Motor neuron (in vitro differentiated cells): ENCODE results near the gene RSAD2. TPM values are rescaled to one million over a fixed set of nuclear protein-coding genes. Genes with fewer than 3 reads are reported as not detected.
A peak's percentile ranks its signal among the peaks of the same experiment; 100 is the strongest.

Experiments
- ATAC-seq, 8 experiments: fragments of 200-7000 bp; cut with Tn5 transposase; replicated peaks in 6 of 8; 2 replicates each; pipeline ENCODE4 v1.8.0; 2021; ENCODE audit warnings: mild to moderate bottlenecking in 8 of 8, moderate library complexity in 8 of 8
- H3K27ac ChIP-seq, 2 donors: fragments of 250-450 bp; sonication (Bioruptor Pico); 2 replicates each; pipeline ENCODE4 v1.9.0; 2021; ENCODE audit warnings: antibody characterized with exemption in 2 of 2, mild to moderate bottlenecking in 2 of 2, moderate library complexity in 1 of 2
- H3K4me1 ChIP-seq, 2 donors: fragments of 250-450 bp; sonication (Bioruptor Pico); replicated peaks in 1 of 2; 2 replicates each; pipeline ENCODE4 v1.6.1; 2021; ENCODE audit warnings: antibody characterized with exemption in 2 of 2, mild to moderate bottlenecking in 2 of 2, moderate library complexity in 1 of 2
- H3K4me3 ChIP-seq, 5 donors: fragments of 250-450 bp; sonication (Bioruptor Pico); 2 replicates each; pipeline ENCODE4 v1.9.0; 2021; ENCODE audit warnings: antibody characterized with exemption in 5 of 5, mild to moderate bottlenecking in 5 of 5, moderate library complexity in 4 of 5
- whole genome bisulfite sequencing, 10 experiments: fragments of 450-650 bp; shearing (Covaris generic); methylation state at CpG; one replicate each; pipeline ENCODE4 v1.0.0; 2022; 5-methylcytosine and 5-hydroxymethylcytosine counted together
- in situ Hi-C, 9 experiments: fragments of 400-800 bp; cut with MboI; loops; one replicate each; pipeline ENCODE4 v1.15.0; 2021; ENCODE audit warnings: low sequenced_read_pairs in 9 of 9, low pct_unique_long_range_greater_than_20kb in 2 of 9; ENCODE audit not compliant: unreplicated experiment in 9 of 9
- total RNA-seq, 8 experiments: library from RNA; unstranded; fragments of 300-600 nt; gene quantifications; 2 replicates each; pipeline versions ENCODE4 v1.2.3 to v1.2.4, GENCODE V29; 2022

The RSAD2 gene, protein sequence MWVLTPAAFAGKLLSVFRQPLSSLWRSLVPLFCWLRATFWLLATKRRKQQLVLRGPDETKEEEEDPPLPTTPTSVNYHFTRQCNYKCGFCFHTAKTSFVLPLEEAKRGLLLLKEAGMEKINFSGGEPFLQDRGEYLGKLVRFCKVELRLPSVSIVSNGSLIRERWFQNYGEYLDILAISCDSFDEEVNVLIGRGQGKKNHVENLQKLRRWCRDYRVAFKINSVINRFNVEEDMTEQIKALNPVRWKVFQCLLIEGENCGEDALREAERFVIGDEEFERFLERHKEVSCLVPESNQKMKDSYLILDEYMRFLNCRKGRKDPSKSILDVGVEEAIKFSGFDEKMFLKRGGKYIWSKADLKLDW
- total RNA-seq: 10 to 100 TPM in 1 of 8 experiments, 1 to 10 TPM in 4, under 1 TPM in 3; 0.27 to 10.2 (median 1.1) TPM

DNA sequence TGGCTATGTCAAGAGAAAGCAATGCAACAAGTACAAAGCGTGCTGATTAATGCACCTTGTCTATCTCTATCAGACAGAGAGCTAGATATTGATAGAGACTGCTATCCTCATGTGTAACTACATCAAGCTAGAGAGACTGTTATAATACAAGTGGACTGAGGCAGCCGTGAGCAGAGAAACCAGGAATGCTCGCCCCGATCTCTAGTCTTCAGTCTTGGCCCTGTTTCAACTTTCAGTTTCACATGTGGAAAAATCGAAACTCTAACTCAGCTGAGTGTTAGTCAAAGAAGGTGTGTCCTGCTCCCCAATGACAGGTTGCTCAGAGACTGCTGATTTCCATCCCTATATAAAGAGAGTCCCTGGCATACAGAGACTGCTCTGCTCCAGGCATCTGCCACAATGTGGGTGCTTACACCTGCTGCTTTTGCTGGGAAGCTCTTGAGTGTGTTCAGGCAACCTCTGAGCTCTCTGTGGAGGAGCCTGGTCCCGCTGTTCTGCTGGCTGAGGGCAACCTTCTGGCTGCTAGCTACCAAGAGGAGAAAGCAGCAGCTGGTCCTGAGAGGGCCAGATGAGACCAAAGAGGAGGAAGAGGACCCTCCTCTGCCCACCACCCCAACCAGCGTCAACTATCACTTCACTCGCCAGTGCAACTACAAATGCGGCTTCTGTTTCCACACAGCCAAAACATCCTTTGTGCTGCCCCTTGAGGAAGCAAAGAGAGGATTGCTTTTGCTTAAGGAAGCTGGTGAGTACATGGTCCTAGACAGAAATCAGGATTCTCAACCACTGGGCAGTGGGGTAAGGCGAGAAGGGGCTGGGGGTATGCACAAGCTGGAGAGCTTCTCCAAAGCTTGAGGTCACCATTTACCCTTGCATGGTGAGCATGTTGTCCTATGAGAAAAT lies at the start of gene RSAD2:
RSAD2 (plus strand) TSS at position 376 of the 903 bp plus-strand sequence; CDS start at position 400, 24 bp downstream.
- H3K4me1 ChIP-seq: no peaks in the 10 kb centered on the region
- 5 to 100% (median 87%) methylated on average over 1 to 7 of the region's 10 CpGs; no CpG with 5 or more reads in 1 of the 10 experiments for WGBS, 10 experiments
- in situ Hi-C loops: no loop called here
- no peak within 1 kb of the TSS for H3K4me3 ChIP-seq
- H3K27ac ChIP-seq: no peak within 1 kb of the TSS
- peak in 3 of 8 experiments; percentile 88 to 90 (median 90) for ATAC-seq

DNA sequence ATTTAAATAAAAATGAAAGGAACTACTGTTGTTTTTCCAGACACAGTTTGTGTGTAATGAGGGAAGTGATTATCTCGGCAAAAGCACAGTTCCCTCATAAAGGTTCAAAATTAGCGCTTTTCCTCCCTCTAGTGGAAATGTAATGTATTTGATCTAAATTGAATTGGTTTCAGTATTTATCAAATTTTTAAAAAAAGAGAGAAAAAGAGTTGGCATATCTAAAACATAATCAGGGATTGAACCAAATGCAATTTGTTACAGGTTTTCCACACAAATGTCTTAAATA lies 49.3 kb upstream of the RSAD2 start:
- H3K27ac ChIP-seq: no peak overlapping the region

DNA sequence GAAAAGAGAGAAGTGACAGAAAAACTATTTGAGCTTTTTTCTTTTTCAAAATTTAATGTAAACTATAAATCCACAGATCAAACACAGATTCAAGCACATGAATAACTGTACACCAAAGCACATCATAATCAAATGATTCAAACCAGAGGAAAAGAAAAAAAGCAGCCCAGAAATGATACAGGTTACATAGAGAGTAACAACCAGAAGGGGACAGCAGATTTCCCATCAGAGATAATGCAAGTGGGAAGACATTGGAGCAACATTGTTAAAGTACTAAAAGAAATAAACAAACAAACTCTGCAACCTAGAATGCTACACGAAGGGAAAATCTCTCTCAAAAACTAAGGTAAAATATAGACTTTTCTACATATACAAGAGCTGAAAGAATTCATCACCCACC lies 46.3 kb upstream of the RSAD2 start:
- Histone ChIP-seq H3K27ac (no peak overlapping the region), H3K4me3 (no peak overlapping the region), H3K4me1 (peaks cover 8 to 13% of the 10 kb centered on the region in 2 donors)
- no peak for ATAC-seq
- 0 to 80% (median 55%) methylated on average over 1 of the region's 1 CpG for whole genome bisulfite sequencing, 10 experiments
- in situ Hi-C loops: no loop called here

More for the DNA sequence above, 49.3 kb upstream of the RSAD2 start:
- Histone ChIP-seq H3K4me3 (no peak overlapping the region), H3K4me1 (peaks cover 8 to 16% of the 10 kb centered on the region in 2 donors)
- in situ Hi-C loops: no loop called here
- 0 to 32% (median 8%) methylated on average over 2 of the region's 2 CpGs; no CpG with 5 or more reads in 1 of the 10 experiments for WGBS, 10 experiments
- peak in 7 of 8 experiments; percentile 42 to 65 (median 54) for ATAC-seq

DNA sequence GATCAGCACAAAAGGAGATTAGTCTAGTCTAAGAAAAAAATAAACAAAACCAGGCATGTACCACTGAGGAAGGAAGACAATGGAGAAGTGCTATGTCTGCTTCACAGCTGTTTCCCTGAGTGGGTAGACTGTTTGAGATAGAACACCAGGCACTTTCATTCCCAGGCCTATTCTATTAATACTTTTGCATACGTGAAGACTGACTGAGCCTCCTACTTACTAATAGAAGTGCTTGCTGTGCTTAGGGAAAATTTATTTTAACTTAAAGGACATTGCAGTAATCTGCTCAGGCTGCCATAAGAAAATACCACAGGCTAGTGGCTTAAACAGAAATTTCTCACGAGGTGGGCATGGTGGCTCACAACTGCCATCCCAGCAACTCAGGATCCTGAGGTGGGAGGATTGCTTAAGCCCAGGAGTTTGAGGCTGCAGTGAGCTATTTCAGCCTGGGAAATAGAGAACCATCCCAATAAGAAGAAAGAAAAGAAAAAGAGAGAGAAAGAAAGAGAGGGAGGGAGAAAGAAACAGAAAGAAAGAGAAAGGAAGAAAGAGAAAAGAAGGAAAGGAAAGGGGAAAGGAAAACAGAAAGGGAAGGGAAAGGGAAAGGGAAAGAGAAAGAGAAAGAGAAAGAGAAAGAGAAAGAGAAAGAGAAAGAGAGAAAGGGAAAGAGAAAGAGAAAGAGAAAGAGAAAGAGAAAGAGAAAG lies 44.8 kb upstream of the RSAD2 start:
- 6 to 100% (median 71%) methylated on average over 1 to 2 of the region's 2 CpGs; no CpG with 5 or more reads in 1 of the 10 experiments for WGBS, 10 experiments
- ATAC-seq: no peak
- Histone ChIP-seq H3K27ac (no peak overlapping the region), H3K4me3 (no peak overlapping the region), H3K4me1 (peaks cover 4% of the 10 kb centered on the region in 2 donors)
- in situ Hi-C loops: no loop called here

DNA sequence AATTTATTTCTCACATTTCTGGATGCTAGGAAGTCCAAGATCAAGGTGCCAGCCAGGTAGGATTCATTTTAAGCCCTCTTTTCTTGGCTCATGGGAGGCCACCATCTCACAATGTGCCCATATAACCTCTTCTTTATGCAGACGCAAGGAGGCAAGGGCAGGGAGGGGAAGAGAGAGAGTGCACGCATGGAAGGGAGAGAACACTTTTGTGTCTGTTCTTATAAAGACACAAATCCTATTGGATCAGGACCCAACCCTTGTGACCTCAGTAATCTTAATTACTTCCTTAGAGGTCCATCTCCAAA lies 44.3 kb upstream of the RSAD2 start:
- no peaks in the 10 kb centered on the region for H3K4me1 ChIP-seq
- H3K4me3 ChIP-seq: no peak overlapping the region
- 64 to 100% (median 94%) methylated on average over 1 to 2 of the region's 2 CpGs; no CpG with 5 or more reads in 1 of the 10 experiments for WGBS, 10 experiments
- H3K27ac ChIP-seq: no peak overlapping the region
- in situ Hi-C loops: no loop called here
- ATAC-seq: no peak

DNA sequence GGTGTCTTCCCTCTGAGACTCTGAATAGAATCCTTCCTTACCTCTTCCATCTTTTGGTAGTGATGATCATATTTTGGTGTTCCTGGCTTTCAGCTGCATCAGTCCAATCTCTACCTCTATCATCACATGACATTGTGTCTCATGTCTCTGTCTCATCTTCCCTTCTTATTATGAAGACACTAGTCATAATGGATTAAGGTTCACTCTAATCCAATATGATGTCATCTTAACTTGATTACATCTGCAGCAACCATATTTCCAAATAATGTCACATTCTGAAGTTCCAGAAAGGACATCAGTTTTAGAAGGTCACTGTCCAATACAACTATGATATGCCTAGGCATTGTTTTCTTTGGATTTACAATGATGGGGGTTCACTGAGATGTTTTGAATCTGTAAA lies 43.4 kb upstream of the RSAD2 start:
- in situ Hi-C loops: no loop called here
- no peak overlapping the region for H3K4me3 ChIP-seq
- no peak for ATAC-seq
- no peak overlapping the region for H3K27ac ChIP-seq
- H3K4me1 ChIP-seq: no peaks in the 10 kb centered on the region

DNA sequence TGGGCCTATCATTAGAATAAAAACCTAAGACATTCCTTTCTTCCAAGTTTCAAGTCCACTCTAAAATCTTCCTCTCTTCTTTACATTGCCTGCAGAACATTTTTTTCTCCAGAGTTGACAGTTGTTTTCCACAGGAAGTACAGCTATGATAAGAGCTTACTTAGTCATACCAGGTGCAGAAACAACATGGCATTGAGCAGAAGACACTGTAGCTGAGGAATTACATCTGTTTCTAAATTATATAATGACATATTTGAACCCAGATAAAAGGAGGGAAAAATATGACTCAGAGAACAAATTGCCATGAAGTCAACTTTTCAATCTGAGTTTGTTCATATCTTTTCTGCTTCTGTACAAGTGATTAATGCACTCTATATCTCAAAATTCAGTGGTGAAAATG lies 42.1 kb upstream of the RSAD2 start:
- H3K4me3 ChIP-seq: no peak overlapping the region
- H3K27ac ChIP-seq: no peak overlapping the region
- in situ Hi-C loops: no loop called here
- H3K4me1 ChIP-seq: no peaks in the 10 kb centered on the region
- no peak for ATAC-seq

DNA sequence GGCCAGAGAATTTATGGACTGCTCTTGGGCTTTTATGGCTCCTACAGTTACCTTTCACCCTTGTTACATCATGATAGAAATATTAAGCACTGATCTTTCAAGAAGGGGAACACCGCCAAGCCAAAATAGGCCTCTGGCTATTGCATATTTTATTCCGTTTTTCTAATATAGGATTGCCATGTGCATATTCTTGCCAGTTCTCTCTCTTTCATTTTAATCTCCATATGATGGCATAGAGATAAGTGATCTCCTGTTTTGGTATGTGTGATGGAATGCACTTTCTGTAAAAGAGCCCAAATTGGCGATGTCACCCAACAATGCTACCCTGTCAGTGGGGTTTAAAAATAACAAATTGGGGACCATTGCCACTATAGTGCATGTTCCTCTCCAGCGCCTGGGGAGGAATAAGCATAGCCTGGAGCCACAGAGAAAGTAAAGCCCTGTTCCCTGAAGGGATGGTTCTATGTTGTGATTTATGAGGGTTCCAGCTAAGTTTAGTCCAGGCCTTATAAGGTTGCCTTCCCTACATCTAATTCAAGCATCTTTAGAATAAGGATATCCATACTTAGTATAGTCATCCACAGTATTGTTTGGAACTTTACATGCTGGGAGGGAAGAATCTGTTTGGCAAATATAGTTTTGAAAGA lies 38.8 kb upstream of the RSAD2 start:
- peak in 3 of 8 experiments; percentile 72 to 95 (median 90) for ATAC-seq
- H3K27ac ChIP-seq: no peak overlapping the region
- in situ Hi-C loops: no loop called here
- 0 to 98% (median 50%) methylated on average over 1 to 4 of the region's 4 CpGs; no CpG with 5 or more reads in 1 of the 10 experiments for WGBS, 10 experiments
- H3K4me1 ChIP-seq: no peaks in the 10 kb centered on the region
- H3K4me3 ChIP-seq: no peak overlapping the region

DNA sequence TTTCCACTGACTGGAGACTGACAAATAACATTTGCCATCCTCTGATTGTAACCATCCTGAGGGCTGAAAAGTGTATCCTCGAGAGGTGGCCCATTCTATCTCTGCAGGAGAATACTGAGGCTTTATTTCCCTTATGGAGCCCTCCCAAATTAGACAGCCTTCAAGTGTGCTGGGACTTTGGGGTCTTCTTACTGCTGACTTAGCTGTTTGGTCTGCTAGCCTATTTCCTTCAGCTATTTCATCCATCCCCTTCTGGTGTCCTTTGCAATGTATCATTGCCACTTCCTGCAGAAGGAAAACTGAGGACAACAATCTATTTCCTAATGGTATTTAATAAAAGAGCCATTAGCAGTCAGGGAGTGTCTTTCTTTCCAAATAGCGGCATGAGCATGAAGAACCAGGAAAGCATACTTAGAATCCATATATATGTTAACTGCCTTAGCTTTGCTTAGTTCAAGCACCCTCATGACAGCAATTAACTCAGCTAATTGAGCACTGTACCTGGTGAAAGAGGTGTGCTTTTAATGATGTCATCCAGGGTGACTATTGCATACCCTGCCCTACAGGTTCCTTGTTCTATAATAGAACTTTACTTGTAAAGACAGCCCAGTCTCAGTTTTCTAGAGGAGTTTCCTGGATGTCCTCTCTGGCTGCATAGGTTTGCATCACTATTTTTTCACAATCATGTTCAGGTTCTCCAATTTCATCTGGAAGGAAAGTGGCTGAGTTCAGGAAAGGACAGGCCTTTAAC lies 35.9 kb upstream of the RSAD2 start:
- WGBS, 10 experiments: 20 to 80% (median 49%) methylated on average over 1 to 2 of the region's 2 CpGs; no CpG with 5 or more reads in 2 of the 10 experiments
- H3K27ac ChIP-seq: no peak overlapping the region
- H3K4me1 ChIP-seq: no peaks in the 10 kb centered on the region
- in situ Hi-C loops: no loop called here
- no peak for ATAC-seq
- H3K4me3 ChIP-seq: no peak overlapping the region

DNA sequence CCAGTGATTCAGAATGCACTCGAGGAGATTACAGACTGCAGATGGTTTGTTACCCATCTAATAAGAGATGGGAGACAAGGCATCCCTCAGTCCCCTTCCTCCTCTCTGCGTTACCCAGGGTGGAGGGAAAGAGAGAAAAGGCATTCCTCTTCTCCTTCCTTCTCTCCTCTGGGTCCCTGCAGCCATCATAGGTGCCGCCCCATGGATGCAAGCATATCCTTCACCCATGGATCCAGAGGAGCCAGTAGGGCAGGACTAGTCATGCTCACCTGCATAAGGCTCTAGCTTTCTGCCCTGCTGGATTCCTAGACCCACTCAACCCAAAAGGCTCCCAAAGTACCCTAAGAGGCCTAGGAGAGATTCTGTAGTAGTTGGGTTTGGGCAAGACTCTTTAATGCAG lies 32.3 kb upstream of the RSAD2 start:
- H3K4me1 ChIP-seq: no peaks in the 10 kb centered on the region
- WGBS, 10 experiments: 0 to 80% (median 40%) methylated on average over 1 to 2 of the region's 3 CpGs; no CpG with 5 or more reads in 5 of the 10 experiments
- in situ Hi-C loops: no loop called here
- no peak for ATAC-seq
- H3K27ac ChIP-seq: no peak overlapping the region
- no peak overlapping the region for H3K4me3 ChIP-seq

DNA sequence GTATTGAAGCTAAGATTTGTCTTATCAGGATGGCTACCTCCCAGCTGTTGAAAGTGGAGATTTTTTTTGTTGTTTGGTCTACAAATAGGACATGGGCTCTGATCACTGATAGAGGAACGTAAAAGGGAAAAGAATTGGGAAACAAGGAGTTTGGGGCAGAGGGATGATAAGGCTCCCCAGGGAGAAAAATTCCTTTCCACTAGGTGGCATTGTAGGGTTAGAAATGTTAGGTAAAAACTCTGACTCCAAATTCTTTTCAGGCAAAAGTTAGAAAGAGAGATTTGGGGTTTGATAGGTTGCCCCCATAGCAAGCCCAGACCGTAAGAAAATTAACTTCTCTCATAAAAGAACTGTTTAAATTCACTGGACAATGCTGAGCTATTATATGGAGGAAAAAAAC lies 31.7 kb upstream of the RSAD2 start:
- no peaks in the 10 kb centered on the region for H3K4me1 ChIP-seq
- H3K4me3 ChIP-seq: no peak overlapping the region
- in situ Hi-C loops: no loop called here
- ATAC-seq: no peak
- no peak overlapping the region for H3K27ac ChIP-seq
- 0 to 78% (median 56%) methylated on average over 1 to 2 of the region's 2 CpGs; no CpG with 5 or more reads in 3 of the 10 experiments for WGBS, 10 experiments

DNA sequence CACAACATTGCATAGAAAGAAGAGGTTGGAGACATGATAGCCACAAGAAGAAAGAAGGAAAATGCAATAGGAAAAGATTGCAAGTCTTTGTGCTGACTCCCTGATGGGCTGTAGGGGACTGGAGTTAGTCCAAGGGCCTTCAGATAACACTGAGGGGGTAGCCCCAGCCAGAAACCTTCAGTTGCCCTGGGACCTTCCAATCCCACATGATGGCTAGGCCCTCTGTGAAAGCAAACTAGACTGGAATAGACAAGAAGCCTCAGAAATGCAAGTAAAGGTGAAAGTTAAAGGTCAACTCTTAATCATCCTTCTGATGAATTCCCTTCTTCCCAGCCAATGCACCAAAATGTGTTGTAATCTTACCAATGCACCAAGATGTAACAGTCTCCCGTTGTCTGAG lies 31.0 kb upstream of the RSAD2 start:
- ATAC-seq: no peak
- Histone ChIP-seq H3K4me1 (no peaks in the 10 kb centered on the region), H3K4me3 (no peak overlapping the region), H3K27ac (no peak overlapping the region)
- 0 to 100% (median 71%) methylated on average over 1 of the region's 1 CpG; no CpG with 5 or more reads in 4 of the 10 experiments for WGBS, 10 experiments
- in situ Hi-C loops: no loop called here
